Astrocyte of the spinal cord (primary cell): ENCODE measurements around the gene AGAP1.
A peak's percentile ranks its signal among the peaks of the same experiment; 100 is the strongest.

Experiments
- DNase-seq: peaks from one replicate; pipeline ENCODE4 v3.0.0; 2011; ENCODE audit warnings: low read depth, low spot score
- H3K4me3 ChIP-seq: 2 replicates; pipeline ENCODE4 v1.5.1; 2011; ENCODE audit warnings: low read depth, mild to moderate bottlenecking, low read length, moderate library complexity
- CTCF ChIP-seq: IDR thresholded peaks from 2 replicates; pipeline ENCODE4 v1.5.1; 2012; ENCODE audit warnings: low read depth, mild to moderate bottlenecking, low read length, inconsistent platforms
- in situ Hi-C: cut with HindIII; loops from 2 replicates; pipeline ENCODE4 v1.10.0; 2017; ENCODE audit warnings: low sequenced_read_pairs

The AGAP1 gene

GRCh38 chr2:235506997-235507615 lies 13.3 kb downstream of the AGAP1 start:
- DNase-seq: no peak
- H3K4me3 ChIP-seq: no peak overlapping the region
- in situ Hi-C loops: no loop called here
- TF ChIP-seq CTCF: no peak

GRCh38 chr2:235507928-235508327 lies 14.1 kb downstream of the AGAP1 start:
- in situ Hi-C loops: no loop called here
- no peak overlapping the region for H3K4me3 ChIP-seq
- no peak for TF ChIP-seq CTCF
- DNase-seq: no peak

- no peak for DNase-seq
- no peak for TF ChIP-seq CTCF
- in situ Hi-C loops: no loop called here
- H3K4me3 ChIP-seq: no peak overlapping the region
Observed at GRCh38 chr2:235508371-235509160, 14.7 kb downstream of the AGAP1 start.

GRCh38 chr2:235510318-235510717 lies 16.5 kb downstream of the AGAP1 start:
- in situ Hi-C loops: no loop called here
- no peak overlapping the region for H3K4me3 ChIP-seq
- no peak for DNase-seq
- TF ChIP-seq CTCF: no peak

- no peak for TF ChIP-seq CTCF
- DNase-seq: peak; percentile 87
- H3K4me3 ChIP-seq: no peak overlapping the region
- in situ Hi-C loops: no loop called here
Observed at GRCh38 chr2:235511187-235511661, 17.4 kb downstream of the AGAP1 start.

GRCh38 chr2:235511751-235512698 lies 18.2 kb downstream of the AGAP1 start:
- H3K4me3 ChIP-seq: no peak overlapping the region
- no peak for TF ChIP-seq CTCF
- DNase-seq: no peak
- in situ Hi-C loops: no loop called here
